ENCODE measurements around the gene WDPCP.

WDPCP gene

GRCh38 chr2:63218800-63219526, 369.3 kb downstream of the WDPCP start:
- Histone ChIP-seq H3K36me3 (no peaks in the 10 kb centered on the region), H3K27ac (no peak overlapping the region), H3K27me3 (no peaks in the 10 kb centered on the region), H3K4me1 (ENCODE audit: control insufficient read depth in 1 of 2, insufficient read depth in 1 of 2, low read depth in 1 of 2, low read length in 1 of 2) (no peaks in the 10 kb centered on the region), H3K9me3 (no peaks in the 10 kb centered on the region), H3K4me3 (ENCODE audit: low read depth in 1 of 2, low read length in 1 of 2) (no peak overlapping the region)
- no peak for TF ChIP-seq CTCF (IDR thresholded peaks at IDR 0.05)

GRCh38 chr2:63195310-63195709, 393.0 kb downstream of the WDPCP start:
- Histone ChIP-seq H3K9me3 (no peaks in the 10 kb centered on the region), H3K4me1 (ENCODE audit: control insufficient read depth in 1 of 2, insufficient read depth in 1 of 2, low read depth in 1 of 2, low read length in 1 of 2) (no peaks in the 10 kb centered on the region), H3K27ac (no peak overlapping the region), H3K4me3 (ENCODE audit: low read depth in 1 of 2, low read length in 1 of 2) (no peak overlapping the region), H3K36me3 (no peaks in the 10 kb centered on the region), H3K27me3 (no peaks in the 10 kb centered on the region)
- no peak for TF ChIP-seq CTCF (IDR thresholded peaks at IDR 0.05)

GRCh38 chr2:63194175-63194574, 394.1 kb downstream of the WDPCP start:
- H3K27ac ChIP-seq = no peak overlapping the region
- no peaks in the 10 kb centered on the region for H3K36me3 ChIP-seq
- H3K9me3 ChIP-seq = no peaks in the 10 kb centered on the region
- no peaks in the 10 kb centered on the region for H3K27me3 ChIP-seq
- H3K4me3 ChIP-seq (ENCODE audit: low read depth in 1 of 2, low read length in 1 of 2) = no peak overlapping the region
- no peak for TF ChIP-seq CTCF (IDR thresholded peaks at IDR 0.05)
- H3K4me1 ChIP-seq (ENCODE audit: control insufficient read depth in 1 of 2, insufficient read depth in 1 of 2, low read depth in 1 of 2, low read length in 1 of 2) = no peaks in the 10 kb centered on the region

GRCh38 chr2:63192889-63193774, 395.1 kb downstream of the WDPCP start:
- no peaks in the 10 kb centered on the region for H3K36me3 ChIP-seq
- no peak overlapping the region for H3K27ac ChIP-seq
- no peaks in the 10 kb centered on the region for H3K27me3 ChIP-seq
- no peaks in the 10 kb centered on the region for H3K9me3 ChIP-seq
- no peak overlapping the region for H3K4me3 ChIP-seq (ENCODE audit: low read depth in 1 of 2, low read length in 1 of 2)
- TF ChIP-seq CTCF (IDR thresholded peaks at IDR 0.05) = no peak
- H3K4me1 ChIP-seq (ENCODE audit: control insufficient read depth in 1 of 2, insufficient read depth in 1 of 2, low read depth in 1 of 2, low read length in 1 of 2) = no peaks in the 10 kb centered on the region

GRCh38 chr2:63192169-63192888, 395.9 kb downstream of the WDPCP start:
- H3K27me3 ChIP-seq = no peaks in the 10 kb centered on the region
- no peaks in the 10 kb centered on the region for H3K4me1 ChIP-seq (ENCODE audit: control insufficient read depth in 1 of 2, insufficient read depth in 1 of 2, low read depth in 1 of 2, low read length in 1 of 2)
- no peaks in the 10 kb centered on the region for H3K9me3 ChIP-seq
- TF ChIP-seq CTCF (IDR thresholded peaks at IDR 0.05) = no peak
- H3K36me3 ChIP-seq = no peaks in the 10 kb centered on the region
- H3K4me3 ChIP-seq (ENCODE audit: low read depth in 1 of 2, low read length in 1 of 2) = no peak overlapping the region
- H3K27ac ChIP-seq = no peak overlapping the region
